CD1c-positive myeloid dendritic cell (primary cell): ENCODE results near the gene FHIT.
A peak's percentile ranks its signal among the peaks of the same experiment; 100 is the strongest.

ENCODE experiments used
- DNase-seq: peaks from one replicate; pipeline ENCODE4 v3.0.0-alpha.2; 2016; ENCODE audit errors: extremely low spot score

FHIT gene

GRCh38 chr3:59717679-59718205 is 1533.5 kb downstream of the FHIT start:
- DNase-seq: no peak

GRCh38 chr3:59714066-59714465 is 1537.2 kb downstream of the FHIT start:
- no peak for DNase-seq

- no peak for DNase-seq
Measured at GRCh38 chr3:59710554-59710953, 1540.7 kb downstream of the FHIT start.

- peak; percentile 40 for DNase-seq
Measured at GRCh38 chr3:59709702-59710553, 1541.3 kb downstream of the FHIT start.

GRCh38 chr3:59708202-59708601 is 1543.0 kb downstream of the FHIT start:
- no peak for DNase-seq

- DNase-seq: no peak
Measured at GRCh38 chr3:59704292-59704691, 1547.0 kb downstream of the FHIT start.

- DNase-seq: no peak
Measured at GRCh38 chr3:59699648-59700320, 1551.5 kb downstream of the FHIT start.
